ENCODE data around the gene ZBTB20.

The ZBTB20 gene

GRCh38 chr3:114370537-114371174, 776.4 kb downstream of the ZBTB20 start:
- FAIRE-seq = no peak
- no peak for DNase-seq (ENCODE audit: insufficient read length, low spot score)

DNA sequence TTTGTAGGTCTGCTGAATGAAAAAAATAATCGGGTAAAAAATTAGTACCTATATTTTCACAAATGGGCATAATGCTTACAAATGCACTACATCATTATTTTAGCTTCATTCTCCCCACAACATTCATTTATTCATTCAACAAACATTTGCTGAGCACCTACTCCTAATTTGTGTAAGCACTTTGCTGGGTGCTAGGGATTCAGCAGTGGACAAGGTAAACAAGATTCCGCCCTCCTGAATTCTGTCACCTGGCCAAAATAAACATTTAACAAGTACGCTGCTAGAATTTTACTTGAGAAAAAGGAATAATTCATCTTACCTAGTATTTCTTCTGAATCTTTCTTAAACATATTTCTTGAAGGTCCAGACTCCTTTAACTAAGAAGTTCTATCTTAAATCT, 781.2 kb downstream of the ZBTB20 start:
- TF ChIP-seq CTCF (IDR thresholded peaks at IDR 0.05; ENCODE audit: insufficient read depth, missing control alignments) = no peak
- FAIRE-seq (no peak), DNase-seq (ENCODE audit: insufficient read length, low spot score) (no peak)

More at GRCh38 chr3:114370537-114371174, 776.4 kb downstream of the ZBTB20 start:
- no peak for TF ChIP-seq CTCF (IDR thresholded peaks at IDR 0.05; ENCODE audit: insufficient read depth, missing control alignments)

DNA sequence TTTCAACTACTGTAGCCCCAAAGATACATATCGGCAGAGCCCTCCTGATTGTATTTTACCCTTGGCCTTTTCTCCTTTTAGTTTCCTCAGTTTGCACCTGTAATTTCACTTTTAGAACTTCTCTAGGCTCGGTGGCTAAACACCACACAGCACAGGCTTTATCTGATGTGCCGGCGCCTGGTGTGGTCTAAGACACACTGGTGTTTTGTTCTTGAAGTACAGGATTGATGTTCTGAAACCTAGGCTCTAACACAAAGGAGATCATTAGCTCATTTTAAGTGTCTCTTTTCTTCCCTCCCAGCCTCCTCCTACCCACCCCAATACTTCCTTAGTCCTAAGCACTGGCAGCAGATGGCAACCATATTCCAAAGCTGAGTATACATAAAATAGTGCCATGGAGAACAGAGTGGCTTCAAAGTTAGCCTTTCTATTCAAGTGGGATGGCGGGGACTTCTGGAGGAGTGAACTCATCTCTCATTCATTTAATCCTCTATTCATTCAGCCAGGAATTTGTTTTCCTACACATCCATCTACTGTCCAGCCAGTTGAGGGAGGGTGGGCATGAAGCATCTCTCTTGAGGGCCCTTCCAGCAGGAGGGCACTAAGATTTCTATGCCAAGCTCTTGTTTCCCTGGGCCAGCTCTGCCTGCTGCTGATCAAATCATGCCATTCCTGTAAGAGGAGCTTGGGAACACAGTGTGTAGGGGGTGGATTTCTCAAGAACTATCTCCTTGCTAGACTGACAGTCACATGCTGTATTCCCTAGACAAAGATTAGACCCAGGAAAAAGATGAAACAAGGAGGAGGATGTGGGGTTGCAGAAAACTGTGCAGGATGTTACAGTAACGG, 782.1 kb downstream of the ZBTB20 start:
- FAIRE-seq = no peak
- TF ChIP-seq CTCF (IDR thresholded peaks at IDR 0.05; ENCODE audit: insufficient read depth, missing control alignments) = no peak
- no peak for DNase-seq (ENCODE audit: insufficient read length, low spot score)

DNA sequence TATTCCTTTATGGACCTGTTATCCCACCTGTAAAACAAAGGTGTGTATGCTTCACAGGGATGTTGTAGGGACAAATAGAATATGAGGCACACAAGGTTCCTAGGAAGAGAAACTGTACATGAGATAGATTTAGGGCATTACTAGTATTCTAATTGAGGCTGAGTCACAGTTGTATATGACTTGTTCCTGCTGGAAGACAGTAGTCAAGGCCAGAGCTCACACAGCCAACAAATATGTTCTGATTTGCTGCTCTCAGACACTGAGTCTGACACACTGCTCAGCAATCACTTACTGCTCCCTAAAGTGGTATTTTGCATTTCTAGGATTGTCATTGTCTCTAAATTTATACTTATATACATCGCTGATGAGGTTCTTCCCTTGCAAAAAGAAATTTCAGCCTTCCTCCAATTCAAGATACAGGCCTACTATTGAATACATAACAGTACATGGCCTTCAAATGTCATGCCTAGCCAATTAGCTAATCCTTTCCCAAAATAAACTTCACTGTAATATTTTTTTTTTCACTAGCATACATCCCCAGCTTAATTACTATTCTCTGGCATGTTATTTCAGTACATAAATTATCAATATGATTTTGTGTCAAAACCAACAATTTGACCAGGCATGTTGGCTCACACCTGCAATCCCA, 783.4 kb downstream of the ZBTB20 start:
- no peak for TF ChIP-seq CTCF (IDR thresholded peaks at IDR 0.05; ENCODE audit: insufficient read depth, missing control alignments)
- no peak for DNase-seq (ENCODE audit: insufficient read length, low spot score)
- FAIRE-seq = no peak

- FAIRE-seq (no peak), DNase-seq (ENCODE audit: insufficient read length, low spot score) (no peak)
- TF ChIP-seq CTCF (IDR thresholded peaks at IDR 0.05; ENCODE audit: insufficient read depth, missing control alignments) = peak; percentile 37
These were observed 784.3 kb downstream of the ZBTB20 start for GRCh38 chr3:114362815-114363214.

GRCh38 chr3:114361391-114361790, 785.7 kb downstream of the ZBTB20 start:
- TF ChIP-seq CTCF (IDR thresholded peaks at IDR 0.05; ENCODE audit: insufficient read depth, missing control alignments) = no peak
- FAIRE-seq (no peak), DNase-seq (ENCODE audit: insufficient read length, low spot score) (no peak)
